HUES48 (cell line): ENCODE results near the gene ERICH4.
A peak's percentile ranks its signal among the peaks of the same experiment; 100 is the strongest.

Experiments
- H3K27ac ChIP-seq: one replicate; pipeline ENCODE4 v1.7.0; 2013; ENCODE audit warnings: low read depth, low read length, inconsistent platforms
- H3K27me3 ChIP-seq: 2 replicates; pipeline ENCODE4 v1.6.1; 2013; ENCODE audit warnings: mild to moderate bottlenecking, low read length; ENCODE audit not compliant: control insufficient read depth, insufficient read depth
- H3K36me3 ChIP-seq: 2 replicates; pipeline ENCODE4 v1.6.1; 2013; ENCODE audit warnings: low read length; ENCODE audit not compliant: control insufficient read depth, insufficient read depth
- H3K4me1 ChIP-seq: 2 replicates; pipeline ENCODE4 v1.6.1; 2013; ENCODE audit warnings: mild to moderate bottlenecking, low read length; ENCODE audit not compliant: control insufficient read depth, insufficient read depth
- H3K4me3 ChIP-seq: 2 replicates; pipeline ENCODE4 v1.5.1; 2013; ENCODE audit warnings: mild to moderate bottlenecking, low read depth, low read length
- H3K9ac ChIP-seq: 2 replicates; pipeline ENCODE4 v1.6.1; 2013; ENCODE audit warnings: mild to moderate bottlenecking, low read depth, low read length, moderate library complexity
- H3K9me3 ChIP-seq: 2 replicates; pipeline ENCODE4 v1.6.1; 2013; ENCODE audit warnings: low read length; ENCODE audit not compliant: control insufficient read depth, insufficient read depth

The ERICH4 gene

GRCh38 chr19:41415154-41415571, 27.8 kb upstream of the ERICH4 start:
- Histone ChIP-seq H3K27me3 (no peaks in the 10 kb centered on the region), H3K4me1 (no peaks in the 10 kb centered on the region), H3K27ac (no peak overlapping the region), H3K4me3 (no peak overlapping the region), H3K36me3 (peaks cover 25% of the 10 kb centered on the region), H3K9ac (no peak overlapping the region), H3K9me3 (no peaks in the 10 kb centered on the region)

- H3K9me3 ChIP-seq = no peaks in the 10 kb centered on the region
- no peak overlapping the region for H3K27ac ChIP-seq
- H3K4me1 ChIP-seq = no peaks in the 10 kb centered on the region
- no peak overlapping the region for H3K9ac ChIP-seq
- no peaks in the 10 kb centered on the region for H3K27me3 ChIP-seq
- H3K36me3 ChIP-seq = peaks cover 27% of the 10 kb centered on the region
- H3K4me3 ChIP-seq = no peak overlapping the region
These were observed 26.7 kb upstream of the ERICH4 start for GRCh38 chr19:41416194-41416674.

- Histone ChIP-seq H3K9me3 (no peaks in the 10 kb centered on the region), H3K4me3 (no peak overlapping the region), H3K36me3 (peaks cover 47% of the 10 kb centered on the region), H3K9ac (no peak overlapping the region), H3K27ac (no peak overlapping the region), H3K27me3 (no peaks in the 10 kb centered on the region), H3K4me1 (no peaks in the 10 kb centered on the region)
These were observed 22.7 kb upstream of the ERICH4 start for GRCh38 chr19:41420101-41420880.

GRCh38 chr19:41421314-41421713, 21.6 kb upstream of the ERICH4 start:
- Histone ChIP-seq H3K36me3 (peaks cover 47% of the 10 kb centered on the region), H3K9ac (no peak overlapping the region), H3K4me3 (no peak overlapping the region), H3K27ac (no peak overlapping the region), H3K27me3 (no peaks in the 10 kb centered on the region), H3K4me1 (no peaks in the 10 kb centered on the region), H3K9me3 (no peaks in the 10 kb centered on the region)

DNA sequence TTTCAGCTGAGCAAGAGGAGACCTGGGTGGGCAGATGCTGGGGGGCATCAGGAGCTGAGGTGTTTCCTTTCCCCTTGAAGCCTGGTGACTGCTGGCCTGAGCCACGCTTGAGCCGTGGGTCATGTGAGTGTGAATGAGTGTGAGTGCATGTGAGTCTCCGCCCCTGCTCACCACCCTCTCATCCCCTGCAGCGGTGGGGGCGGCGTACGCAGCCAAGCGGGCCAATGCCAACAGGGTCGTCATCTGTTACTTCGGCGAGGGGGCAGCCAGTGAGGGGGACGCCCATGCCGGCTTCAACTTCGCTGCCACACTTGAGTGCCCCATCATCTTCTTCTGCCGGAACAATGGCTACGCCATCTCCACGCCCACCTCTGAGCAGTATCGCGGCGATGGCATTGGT, 21.0 kb upstream of the ERICH4 start:
- Histone ChIP-seq H3K9me3 (no peaks in the 10 kb centered on the region), H3K36me3 (peaks cover 42% of the 10 kb centered on the region), H3K4me3 (no peak overlapping the region), H3K27ac (no peak overlapping the region), H3K9ac (no peak overlapping the region), H3K27me3 (no peaks in the 10 kb centered on the region), H3K4me1 (peaks cover 3% of the 10 kb centered on the region; the same call in 1 of the 2 replicates)

DNA sequence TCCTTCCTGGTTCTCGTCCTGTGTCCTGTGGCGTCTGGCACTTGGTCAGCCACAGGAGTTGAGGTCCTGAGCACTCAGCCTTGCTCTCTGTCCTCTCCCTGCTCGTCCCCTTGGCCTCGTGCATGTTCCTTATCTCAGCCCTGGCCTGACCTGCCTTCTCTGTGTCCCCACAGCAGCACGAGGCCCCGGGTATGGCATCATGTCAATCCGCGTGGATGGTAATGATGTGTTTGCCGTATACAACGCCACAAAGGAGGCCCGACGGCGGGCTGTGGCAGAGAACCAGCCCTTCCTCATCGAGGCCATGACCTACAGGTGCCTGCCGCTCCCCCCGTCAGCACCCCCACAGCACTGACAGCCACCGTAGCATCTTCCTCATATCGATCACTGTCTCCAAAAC, 20.5 kb upstream of the ERICH4 start:
- Histone ChIP-seq H3K9ac (no peak overlapping the region), H3K36me3 (peaks cover 42% of the 10 kb centered on the region), H3K4me1 (peaks cover 5% of the 10 kb centered on the region; the same call in 1 of the 2 replicates), H3K27ac (no peak overlapping the region), H3K27me3 (no peaks in the 10 kb centered on the region), H3K4me3 (no peak overlapping the region), H3K9me3 (no peaks in the 10 kb centered on the region)

DNA sequence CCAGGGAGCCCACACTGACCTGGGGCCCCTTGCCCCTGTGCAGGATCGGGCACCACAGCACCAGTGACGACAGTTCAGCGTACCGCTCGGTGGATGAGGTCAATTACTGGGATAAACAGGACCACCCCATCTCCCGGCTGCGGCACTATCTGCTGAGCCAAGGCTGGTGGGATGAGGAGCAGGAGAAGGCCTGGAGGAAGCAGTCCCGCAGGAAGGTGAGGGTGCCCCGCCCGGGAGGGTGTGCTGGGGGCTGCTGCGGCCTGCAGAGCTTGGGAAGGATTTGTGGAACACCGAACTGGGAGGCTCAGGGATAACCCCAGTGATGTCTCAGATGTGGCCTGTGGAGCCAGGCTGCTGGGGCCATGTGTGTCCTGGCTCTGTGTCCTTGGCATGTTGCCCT, 20.0 kb upstream of the ERICH4 start:
- peaks cover 42% of the 10 kb centered on the region for H3K36me3 ChIP-seq
- peaks cover 5% of the 10 kb centered on the region; the same call in 1 of the 2 replicates for H3K4me1 ChIP-seq
- no peak overlapping the region for H3K9ac ChIP-seq
- H3K4me3 ChIP-seq = no peak overlapping the region
- no peaks in the 10 kb centered on the region for H3K9me3 ChIP-seq
- H3K27me3 ChIP-seq = no peaks in the 10 kb centered on the region
- no peak overlapping the region for H3K27ac ChIP-seq

GRCh38 chr19:41424335-41425173, 18.4 kb upstream of the ERICH4 start:
- H3K36me3 ChIP-seq = peaks cover 34% of the 10 kb centered on the region
- no peak overlapping the region for H3K27ac ChIP-seq
- no peak overlapping the region for H3K9ac ChIP-seq
- no peaks in the 10 kb centered on the region for H3K9me3 ChIP-seq
- peaks cover 11% of the 10 kb centered on the region; the same call in 1 of the 2 replicates for H3K4me1 ChIP-seq
- H3K4me3 ChIP-seq = no peak overlapping the region
- no peaks in the 10 kb centered on the region for H3K27me3 ChIP-seq

DNA sequence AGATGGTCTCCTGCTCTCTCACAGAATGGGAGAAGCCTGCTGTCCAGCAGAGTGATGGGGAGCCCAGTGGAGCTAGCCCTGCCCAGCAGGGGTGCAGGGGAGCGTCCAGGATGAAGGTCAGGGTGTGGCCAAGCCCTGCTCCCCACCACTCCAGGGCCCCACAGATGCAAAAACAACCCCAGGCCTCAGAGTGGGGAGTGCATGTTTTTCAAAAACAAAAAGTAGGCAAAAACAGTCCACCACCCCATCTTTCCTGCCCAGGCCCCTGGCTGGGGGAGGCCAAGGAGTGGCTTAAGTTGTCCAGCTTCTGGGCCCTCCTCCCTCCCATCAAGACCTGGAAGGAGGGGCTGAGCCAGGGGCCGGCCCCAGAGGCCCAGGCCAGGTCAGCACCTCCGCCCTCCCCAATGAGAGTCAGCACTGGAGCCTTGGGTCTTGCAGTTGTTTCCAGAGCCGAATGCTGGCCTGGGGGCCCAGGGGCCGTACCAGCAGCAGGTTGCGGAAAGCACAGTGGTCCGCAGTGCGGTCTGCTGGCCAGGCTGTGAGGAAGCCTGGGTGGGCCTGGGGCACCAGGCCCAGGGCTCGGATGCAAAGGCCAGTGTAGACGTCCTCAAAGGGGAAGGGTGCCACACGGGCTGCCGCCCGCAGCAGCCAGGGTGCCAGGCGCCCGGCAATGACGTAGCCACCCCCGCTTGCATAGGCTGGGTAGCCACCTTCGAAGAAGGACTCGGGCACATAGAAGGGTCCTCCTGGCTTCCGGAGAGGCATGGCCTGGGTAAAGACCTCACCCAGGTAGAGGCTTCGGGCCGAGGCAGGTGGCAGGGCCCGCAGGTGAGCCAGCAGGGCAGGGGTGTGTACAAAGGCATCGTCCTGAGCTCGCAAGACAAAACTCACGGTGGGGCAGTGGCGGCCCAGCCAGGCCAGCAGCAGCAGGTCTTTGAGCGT, 17.5 kb upstream of the ERICH4 start:
- no peak overlapping the region for H3K27ac ChIP-seq
- peaks cover 11% of the 10 kb centered on the region; the same call in 1 of the 2 replicates for H3K4me1 ChIP-seq
- H3K36me3 ChIP-seq = peaks cover 27% of the 10 kb centered on the region
- no peaks in the 10 kb centered on the region for H3K27me3 ChIP-seq
- H3K9me3 ChIP-seq = no peaks in the 10 kb centered on the region
- no peak overlapping the region for H3K4me3 ChIP-seq
- no peak overlapping the region for H3K9ac ChIP-seq

DNA sequence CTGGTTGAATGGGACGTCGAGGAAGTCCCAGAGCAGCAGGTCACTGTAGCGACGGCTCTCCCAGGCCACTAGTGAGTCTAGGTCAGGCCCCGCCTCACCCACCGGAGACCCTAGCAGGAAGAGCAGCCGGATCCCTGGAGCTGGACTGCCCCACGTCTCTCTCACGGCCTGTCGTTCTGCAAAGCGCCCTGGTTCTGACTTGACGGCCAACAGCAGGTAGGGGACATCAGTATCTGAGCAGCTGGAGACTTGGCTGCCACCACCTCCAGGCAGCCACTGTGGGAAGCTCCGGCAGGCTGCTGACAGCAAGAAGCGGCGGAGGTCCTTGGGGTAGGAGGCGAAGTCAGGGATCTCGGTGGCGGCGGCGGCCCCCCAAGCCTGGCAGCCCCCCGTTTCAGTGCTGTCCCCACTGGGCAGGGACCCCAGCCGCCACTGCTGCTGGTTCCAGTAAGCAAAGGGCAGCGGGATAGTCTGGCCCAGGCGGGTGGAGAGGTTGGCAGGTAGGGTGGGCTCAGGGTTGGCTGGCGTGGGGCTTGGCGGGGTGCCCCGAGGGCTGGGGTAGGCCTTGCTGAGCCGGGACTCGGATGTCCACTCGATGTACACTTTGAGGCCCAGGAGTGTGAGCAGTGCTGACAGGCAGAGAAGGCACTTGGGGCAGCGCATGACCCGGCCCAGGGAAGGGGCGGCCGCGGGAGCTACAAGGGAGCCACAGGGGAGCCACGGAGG, 16.7 kb upstream of the ERICH4 start:
- H3K9ac ChIP-seq = no peak overlapping the region
- peaks cover 32% of the 10 kb centered on the region for H3K36me3 ChIP-seq
- peaks cover 11% of the 10 kb centered on the region; the same call in 1 of the 2 replicates for H3K4me1 ChIP-seq
- peak overlapping the region; percentile 52 for H3K27ac ChIP-seq
- no peaks in the 10 kb centered on the region for H3K27me3 ChIP-seq
- H3K9me3 ChIP-seq = no peaks in the 10 kb centered on the region
- peak overlapping the region; percentile 65; the same call in 1 of the 2 replicates for H3K4me3 ChIP-seq
